ENCODE data around the gene GPR68. TPM values are rescaled to one million over a fixed set of nuclear protein-coding genes. Genes with fewer than 3 reads are reported as not detected.

The GPR68 gene
- total and polyA plus RNA-seq, 9 donors = 0.35 to 0.83 (median 0.68) TPM

DNA sequence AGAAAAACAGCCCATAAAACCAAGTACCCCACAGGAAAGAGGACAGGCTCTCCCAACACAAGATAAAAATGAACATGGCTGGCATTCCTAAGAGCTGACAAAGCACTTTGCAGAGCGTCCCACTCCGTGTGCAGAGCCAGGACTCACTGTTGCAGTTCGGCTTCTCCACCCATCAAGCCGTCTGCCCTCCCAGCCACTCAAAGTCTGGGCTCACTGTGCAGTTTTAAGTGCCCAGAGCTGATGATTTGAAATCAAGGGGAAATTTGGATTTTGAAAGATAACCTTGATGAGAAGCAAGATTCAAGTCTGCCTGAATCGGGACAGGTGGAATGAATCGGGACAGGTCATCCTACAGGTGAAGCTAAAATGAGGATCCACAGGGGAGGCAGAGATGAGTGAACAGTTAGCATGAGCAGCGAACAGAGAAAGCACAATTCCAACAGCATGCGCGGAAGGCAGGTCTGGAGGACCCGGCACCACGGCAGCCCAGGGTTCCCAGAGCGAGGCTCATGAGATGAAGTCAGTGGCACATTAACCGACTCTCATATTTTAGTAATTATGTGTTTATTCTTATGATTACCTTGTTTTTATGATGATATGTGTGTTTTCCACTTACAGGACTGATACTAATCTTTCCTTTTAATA is 39.8 kb upstream of the GPR68 start:
- H3K36me3 ChIP-seq (ENCODE audit: control insufficient read depth, insufficient read depth, low read length) = peaks cover 28% of the 10 kb centered on the region
- H3K9me3 ChIP-seq (replicated peaks; ENCODE audit: control insufficient read depth, low read depth, low read length) = no peaks in the 10 kb centered on the region
- 50% methylated on average over 6 of the region's 13 CpGs for WGBS (ENCODE audit: insufficient coverage)
- DNase-seq = peak; percentile 29
- H3K27me3 ChIP-seq (ENCODE audit: control insufficient read depth, insufficient read depth, low read length) = no peaks in the 10 kb centered on the region
- H3K27ac ChIP-seq (ENCODE audit: low read length) = no peak overlapping the region
- H3K4me3 ChIP-seq (ENCODE audit: low read length) = no peak overlapping the region
- no peaks in the 10 kb centered on the region for H3K4me1 ChIP-seq (ENCODE audit: control insufficient read depth, insufficient read depth, low read length)

DNA sequence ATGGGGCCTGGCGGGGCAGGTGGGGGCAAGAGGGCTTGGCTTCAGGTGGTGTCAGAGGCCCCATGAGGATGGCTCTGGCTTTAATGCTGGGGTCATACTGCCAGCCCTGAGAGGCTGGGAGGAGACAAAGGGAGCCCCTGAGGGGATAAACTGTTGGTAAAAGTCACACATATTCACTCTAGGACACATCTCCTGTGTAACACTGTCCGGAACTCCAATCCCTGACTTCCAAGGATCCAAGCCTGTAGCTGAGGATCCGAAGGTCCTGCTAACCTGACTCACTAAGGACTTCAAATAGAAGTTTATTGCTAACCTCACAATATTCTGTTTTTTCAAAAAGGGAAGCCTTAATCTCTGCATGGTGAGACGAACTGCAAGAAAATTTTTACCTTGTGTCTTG is 39.2 kb upstream of the GPR68 start:
- no peaks in the 10 kb centered on the region for H3K9me3 ChIP-seq (replicated peaks; ENCODE audit: control insufficient read depth, low read depth, low read length)
- H3K4me3 ChIP-seq (ENCODE audit: low read length) = no peak overlapping the region
- H3K36me3 ChIP-seq (ENCODE audit: control insufficient read depth, insufficient read depth, low read length) = peaks cover 26% of the 10 kb centered on the region
- H3K27ac ChIP-seq (ENCODE audit: low read length) = no peak overlapping the region
- no peak for DNase-seq
- H3K27me3 ChIP-seq (ENCODE audit: control insufficient read depth, insufficient read depth, low read length) = no peaks in the 10 kb centered on the region
- H3K4me1 ChIP-seq (ENCODE audit: control insufficient read depth, insufficient read depth, low read length) = no peaks in the 10 kb centered on the region
- WGBS (ENCODE audit: insufficient coverage) = 86% methylated on average over 3 of the region's 4 CpGs

DNA sequence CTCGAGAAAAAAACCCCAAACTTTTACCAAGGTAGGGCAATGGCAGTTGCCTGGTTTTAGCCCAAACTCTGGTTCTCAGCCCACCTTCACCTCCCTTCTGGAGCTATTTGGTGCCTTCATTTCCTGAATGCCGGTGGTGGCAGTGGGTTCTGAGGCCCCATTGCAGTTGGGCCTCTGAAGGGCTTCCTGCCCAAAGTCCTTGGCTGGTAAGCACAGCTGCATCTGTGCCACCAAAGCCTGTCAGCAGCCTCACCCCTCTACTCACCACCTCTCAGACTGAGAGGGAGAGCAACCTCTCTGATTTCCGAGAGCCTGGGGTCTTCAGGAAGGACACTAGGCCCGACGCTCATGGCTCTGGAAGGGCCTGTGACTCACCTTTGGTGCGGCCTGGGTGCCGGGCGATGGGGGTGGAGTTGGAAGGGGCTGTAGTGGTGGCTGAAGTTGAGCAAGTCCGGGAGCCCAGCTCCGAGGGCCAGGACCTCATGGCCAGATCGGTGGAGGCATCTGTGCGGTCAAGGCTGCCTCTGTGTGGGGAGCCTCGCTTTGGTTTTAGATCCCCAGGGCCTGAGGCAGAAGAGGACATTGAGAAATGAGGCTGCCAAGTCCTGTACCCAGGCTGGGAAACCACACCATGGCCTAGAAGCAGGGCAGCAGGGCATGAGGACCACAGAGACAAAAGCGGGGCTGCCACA is 38.6 kb upstream of the GPR68 start:
- Histone ChIP-seq H3K36me3 (ENCODE audit: control insufficient read depth, insufficient read depth, low read length) (peaks cover 29% of the 10 kb centered on the region), H3K9me3 (replicated peaks; ENCODE audit: control insufficient read depth, low read depth, low read length) (no peaks in the 10 kb centered on the region), H3K4me3 (ENCODE audit: low read length) (no peak overlapping the region), H3K27ac (ENCODE audit: low read length) (no peak overlapping the region), H3K4me1 (ENCODE audit: control insufficient read depth, insufficient read depth, low read length) (no peaks in the 10 kb centered on the region), H3K27me3 (ENCODE audit: control insufficient read depth, insufficient read depth, low read length) (no peaks in the 10 kb centered on the region)
- 90% methylated on average over 13 of the region's 14 CpGs for whole genome bisulfite sequencing (ENCODE audit: insufficient coverage)
- no peak for DNase-seq

DNA sequence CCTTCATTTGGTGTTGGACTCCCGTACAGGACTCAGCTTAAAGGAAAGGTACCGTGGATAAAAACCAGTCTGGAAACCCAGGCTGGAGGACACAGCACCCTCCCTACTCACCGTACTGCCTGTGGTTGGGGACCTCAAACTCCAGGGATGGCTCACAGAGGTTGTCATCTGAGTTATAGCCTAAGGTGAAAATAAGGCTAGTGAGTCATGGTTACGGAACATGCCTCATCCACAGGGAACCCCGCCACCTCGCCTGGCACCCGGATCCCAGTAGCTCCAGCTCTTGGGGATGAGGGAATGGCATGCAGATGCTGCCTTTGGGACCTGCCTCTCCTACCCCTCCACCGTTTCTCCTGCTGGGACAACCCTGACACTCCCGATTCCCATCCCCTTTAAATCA is 36.8 kb upstream of the GPR68 start:
- Histone ChIP-seq H3K27ac (ENCODE audit: low read length) (no peak overlapping the region), H3K4me3 (ENCODE audit: low read length) (no peak overlapping the region), H3K36me3 (ENCODE audit: control insufficient read depth, insufficient read depth, low read length) (peaks cover 39% of the 10 kb centered on the region), H3K9me3 (replicated peaks; ENCODE audit: control insufficient read depth, low read depth, low read length) (no peaks in the 10 kb centered on the region), H3K4me1 (ENCODE audit: control insufficient read depth, insufficient read depth, low read length) (no peaks in the 10 kb centered on the region), H3K27me3 (ENCODE audit: control insufficient read depth, insufficient read depth, low read length) (no peaks in the 10 kb centered on the region)
- DNase-seq = no peak
- WGBS (ENCODE audit: insufficient coverage) = 83% methylated on average over 1 of the region's 9 CpGs

DNA sequence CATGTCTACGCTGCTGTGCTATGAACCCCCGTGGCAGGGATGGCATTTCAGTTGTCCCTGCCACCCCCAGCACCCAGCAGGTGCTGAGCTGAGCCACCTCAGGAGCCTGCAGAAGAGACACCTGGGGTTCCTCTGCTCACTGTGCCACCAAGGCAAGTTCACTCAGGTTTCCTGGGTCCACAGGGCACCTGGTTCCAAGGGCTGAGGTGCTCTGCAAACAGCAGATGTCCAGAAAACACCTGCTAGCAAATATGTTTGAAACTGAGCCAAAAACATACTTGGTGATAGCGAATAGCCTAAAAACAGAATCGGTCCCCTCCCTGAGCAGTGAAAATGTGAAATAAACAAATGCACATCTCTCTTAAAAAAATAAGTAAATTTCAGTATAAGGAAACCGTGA is 35.6 kb upstream of the GPR68 start:
- Histone ChIP-seq H3K9me3 (replicated peaks; ENCODE audit: control insufficient read depth, low read depth, low read length) (no peaks in the 10 kb centered on the region), H3K4me1 (ENCODE audit: control insufficient read depth, insufficient read depth, low read length) (no peaks in the 10 kb centered on the region), H3K4me3 (ENCODE audit: low read length) (no peak overlapping the region), H3K27me3 (ENCODE audit: control insufficient read depth, insufficient read depth, low read length) (no peaks in the 10 kb centered on the region), H3K36me3 (ENCODE audit: control insufficient read depth, insufficient read depth, low read length) (peaks cover 42% of the 10 kb centered on the region), H3K27ac (ENCODE audit: low read length) (no peak overlapping the region)
- DNase-seq = no peak
- 93% methylated on average over 2 of the region's 5 CpGs for WGBS (ENCODE audit: insufficient coverage)

DNA sequence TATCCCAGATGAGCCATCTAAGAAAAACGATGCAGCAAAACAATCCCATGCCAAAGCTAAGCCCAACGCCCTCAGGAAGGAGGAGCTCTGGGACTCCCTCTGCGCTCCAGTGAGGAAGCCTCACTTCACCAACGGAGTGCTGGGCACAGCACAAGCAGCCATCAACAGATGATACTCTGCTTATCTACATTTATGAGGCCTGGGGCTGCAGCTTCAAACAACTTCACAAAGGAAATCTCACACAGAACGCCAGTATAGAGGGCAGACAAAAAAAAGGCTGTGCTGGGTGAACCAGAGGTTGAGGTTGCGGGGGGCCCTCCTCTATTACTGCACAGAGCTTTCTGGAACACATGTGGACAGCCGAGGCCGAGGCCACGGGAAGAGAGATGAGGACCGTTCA is 34.9 kb upstream of the GPR68 start:
- Histone ChIP-seq H3K4me3 (ENCODE audit: low read length) (no peak overlapping the region), H3K9me3 (replicated peaks; ENCODE audit: control insufficient read depth, low read depth, low read length) (no peaks in the 10 kb centered on the region), H3K27me3 (ENCODE audit: control insufficient read depth, insufficient read depth, low read length) (no peaks in the 10 kb centered on the region), H3K4me1 (ENCODE audit: control insufficient read depth, insufficient read depth, low read length) (no peaks in the 10 kb centered on the region), H3K36me3 (ENCODE audit: control insufficient read depth, insufficient read depth, low read length) (peaks cover 42% of the 10 kb centered on the region), H3K27ac (ENCODE audit: low read length) (no peak overlapping the region)
- 77% methylated on average over 7 of the region's 10 CpGs for WGBS (ENCODE audit: insufficient coverage)
- DNase-seq = no peak

DNA sequence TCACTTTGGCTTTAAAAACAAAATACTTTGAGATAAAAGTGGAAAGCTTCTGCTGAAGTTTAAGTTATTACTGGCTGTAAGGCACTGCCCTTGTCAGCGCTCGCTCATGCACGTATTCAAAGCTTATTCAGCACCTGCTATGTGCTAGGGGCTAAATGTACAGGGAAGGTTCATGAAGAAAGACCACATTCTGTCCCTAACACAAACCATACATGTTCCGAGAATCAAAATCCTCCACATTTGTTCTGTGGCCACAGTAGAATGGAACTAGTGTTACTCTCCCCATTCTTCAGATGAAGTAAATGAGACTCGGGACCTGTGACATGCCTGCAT is 33.8 kb upstream of the GPR68 start:
- DNase-seq = no peak
- WGBS (ENCODE audit: insufficient coverage) = 43% methylated on average over 1 of the region's 5 CpGs
- H3K36me3 ChIP-seq (ENCODE audit: control insufficient read depth, insufficient read depth, low read length) = peaks cover 42% of the 10 kb centered on the region

DNA sequence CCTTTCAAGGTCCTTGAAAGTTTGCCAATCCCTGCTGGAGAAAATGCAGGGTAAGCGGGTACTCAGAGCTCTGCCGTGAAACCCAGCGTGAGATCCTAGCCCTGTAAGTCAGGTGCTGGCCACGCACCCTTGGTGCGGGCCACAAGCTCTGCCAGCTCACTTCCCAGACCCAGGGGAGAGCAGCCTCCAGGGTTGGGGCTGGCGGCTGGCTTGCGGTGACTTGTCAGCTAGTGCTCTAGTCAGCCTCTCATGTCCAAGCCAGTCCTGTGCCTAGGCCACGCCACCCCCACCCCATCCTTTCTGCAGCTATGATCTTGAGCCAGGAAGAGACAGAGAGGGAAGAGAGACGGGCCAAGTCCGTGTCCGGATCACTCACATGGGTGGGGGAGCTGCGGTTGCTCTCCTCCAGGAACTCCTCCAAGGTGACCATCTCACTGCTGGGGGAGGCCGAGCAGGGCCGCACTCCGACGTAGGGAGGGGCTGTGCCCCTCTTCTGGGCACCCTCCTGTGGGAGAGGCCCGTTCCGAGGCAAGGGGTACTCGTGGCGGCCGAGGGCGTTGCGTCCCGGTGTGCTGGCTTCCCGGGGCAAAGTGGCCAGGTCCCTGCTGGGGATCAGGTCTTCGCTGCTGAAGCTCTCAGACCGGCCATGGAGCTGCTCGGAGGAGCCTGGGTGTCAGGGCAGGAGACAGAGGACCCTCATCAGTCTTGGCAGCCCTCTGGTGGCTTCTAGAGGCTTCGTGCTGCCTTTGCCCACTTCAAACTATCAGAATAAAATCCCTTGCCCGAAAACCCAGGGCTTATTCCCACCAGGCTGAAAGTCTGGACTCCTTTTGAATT is 33.3 kb upstream of the GPR68 start:
- no peaks in the 10 kb centered on the region for H3K9me3 ChIP-seq (replicated peaks; ENCODE audit: control insufficient read depth, low read depth, low read length)
- no peak overlapping the region for H3K27ac ChIP-seq (ENCODE audit: low read length)
- H3K4me1 ChIP-seq (ENCODE audit: control insufficient read depth, insufficient read depth, low read length) = no peaks in the 10 kb centered on the region
- no peak overlapping the region for H3K4me3 ChIP-seq (ENCODE audit: low read length)
- WGBS (ENCODE audit: insufficient coverage) = 89% methylated on average over 27 of the region's 30 CpGs
- no peaks in the 10 kb centered on the region for H3K27me3 ChIP-seq (ENCODE audit: control insufficient read depth, insufficient read depth, low read length)
- H3K36me3 ChIP-seq (ENCODE audit: control insufficient read depth, insufficient read depth, low read length) = peaks cover 36% of the 10 kb centered on the region
- DNase-seq = no peak

More for the DNA sequence above, 33.8 kb upstream of the GPR68 start:
- H3K9me3 ChIP-seq (replicated peaks; ENCODE audit: control insufficient read depth, low read depth, low read length) = no peaks in the 10 kb centered on the region
- no peak overlapping the region for H3K4me3 ChIP-seq (ENCODE audit: low read length)
- no peaks in the 10 kb centered on the region for H3K4me1 ChIP-seq (ENCODE audit: control insufficient read depth, insufficient read depth, low read length)
- no peaks in the 10 kb centered on the region for H3K27me3 ChIP-seq (ENCODE audit: control insufficient read depth, insufficient read depth, low read length)
- no peak overlapping the region for H3K27ac ChIP-seq (ENCODE audit: low read length)

DNA sequence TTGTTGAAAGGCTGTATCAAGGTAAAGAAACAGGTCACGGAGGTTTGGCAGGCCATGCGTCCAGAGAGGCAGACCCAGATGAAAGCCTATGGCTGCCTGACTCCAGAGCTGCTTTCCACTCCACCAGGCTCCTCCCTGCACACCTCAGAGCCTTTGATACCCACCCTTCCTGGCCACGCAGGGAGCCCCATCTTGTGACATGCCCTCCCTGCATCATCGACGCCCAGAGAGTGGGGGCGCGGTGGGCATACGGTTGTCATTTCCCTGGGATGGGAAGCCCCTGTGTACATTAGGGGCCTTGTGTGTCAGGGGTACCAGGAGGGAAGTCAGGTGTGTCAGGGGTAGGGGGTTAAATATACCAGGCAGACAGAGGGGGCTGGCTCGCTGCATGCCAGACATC is 30.3 kb upstream of the GPR68 start:
- 96% methylated on average over 6 of the region's 9 CpGs for WGBS (ENCODE audit: insufficient coverage)
- H3K27ac ChIP-seq (ENCODE audit: low read length) = no peak overlapping the region
- H3K9me3 ChIP-seq (replicated peaks; ENCODE audit: control insufficient read depth, low read depth, low read length) = no peaks in the 10 kb centered on the region
- H3K27me3 ChIP-seq (ENCODE audit: control insufficient read depth, insufficient read depth, low read length) = no peaks in the 10 kb centered on the region
- no peak for DNase-seq
- peaks cover 2% of the 10 kb centered on the region for H3K4me1 ChIP-seq (ENCODE audit: control insufficient read depth, insufficient read depth, low read length)
- peaks cover 25% of the 10 kb centered on the region for H3K36me3 ChIP-seq (ENCODE audit: control insufficient read depth, insufficient read depth, low read length)
- no peak overlapping the region for H3K4me3 ChIP-seq (ENCODE audit: low read length)

DNA sequence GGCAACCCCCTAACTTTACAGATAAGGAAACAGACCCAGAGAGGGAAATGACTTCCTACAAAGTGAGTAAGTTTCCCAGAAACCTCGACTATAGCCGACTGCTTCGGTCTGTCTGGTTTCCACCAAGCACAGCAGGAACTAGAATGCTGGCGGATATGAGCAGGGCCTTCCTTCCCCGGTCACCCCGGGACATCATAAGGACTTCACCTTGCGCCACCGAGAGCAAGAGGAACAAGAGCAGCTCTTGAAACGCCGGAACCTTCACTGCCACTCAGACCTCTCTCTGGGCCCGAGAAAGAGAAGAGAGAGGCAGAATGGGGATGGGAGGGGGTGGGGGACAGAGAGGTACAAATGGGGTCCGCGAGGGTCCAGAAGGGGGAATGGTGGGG is 29.4 kb upstream of the GPR68 start:
- Histone ChIP-seq H3K4me3 (ENCODE audit: low read length) (no peak overlapping the region), H3K27ac (ENCODE audit: low read length) (no peak overlapping the region), H3K27me3 (ENCODE audit: control insufficient read depth, insufficient read depth, low read length) (no peaks in the 10 kb centered on the region), H3K4me1 (ENCODE audit: control insufficient read depth, insufficient read depth, low read length) (peaks cover 9% of the 10 kb centered on the region), H3K36me3 (ENCODE audit: control insufficient read depth, insufficient read depth, low read length) (peaks cover 21% of the 10 kb centered on the region), H3K9me3 (replicated peaks; ENCODE audit: control insufficient read depth, low read depth, low read length) (no peaks in the 10 kb centered on the region)
- WGBS (ENCODE audit: insufficient coverage) = 89% methylated on average over 10 of the region's 13 CpGs
- no peak for DNase-seq
